Epithelial cell of proximal tubule (primary cell): ENCODE data around the gene RXRA. TPM values are rescaled to one million over a fixed set of nuclear protein-coding genes. Genes with fewer than 3 reads are reported as not detected.

Experiments
- DNase-seq: peaks from one replicate; pipeline ENCODE4 v3.0.0-alpha.2; 2011; ENCODE audit warnings: low read depth
- H3K4me3 ChIP-seq: 2 replicates; pipeline ENCODE4 v1.5.1; 2011; ENCODE audit warnings: low read depth, mild to moderate bottlenecking, low read length
- total RNA-seq: library from RNA; depleted of rRNA; stranded (reverse); fragments of >200 nt; gene quantifications from 2 replicates; pipeline ENCODE4 v1.2.3, GENCODE V29; 2015
- TF ChIP-seq, protein P1 (sequence below): conservative IDR thresholded peaks from 2 replicates; pipeline ENCODE4 v1.5.1; 2012; ENCODE audit warnings: low read depth, mild to moderate bottlenecking, low read length

The RXRA gene
- total RNA-seq, 1 donor from 2014 or later: 8.4 TPM

- TF ChIP-seq, protein P1, sequence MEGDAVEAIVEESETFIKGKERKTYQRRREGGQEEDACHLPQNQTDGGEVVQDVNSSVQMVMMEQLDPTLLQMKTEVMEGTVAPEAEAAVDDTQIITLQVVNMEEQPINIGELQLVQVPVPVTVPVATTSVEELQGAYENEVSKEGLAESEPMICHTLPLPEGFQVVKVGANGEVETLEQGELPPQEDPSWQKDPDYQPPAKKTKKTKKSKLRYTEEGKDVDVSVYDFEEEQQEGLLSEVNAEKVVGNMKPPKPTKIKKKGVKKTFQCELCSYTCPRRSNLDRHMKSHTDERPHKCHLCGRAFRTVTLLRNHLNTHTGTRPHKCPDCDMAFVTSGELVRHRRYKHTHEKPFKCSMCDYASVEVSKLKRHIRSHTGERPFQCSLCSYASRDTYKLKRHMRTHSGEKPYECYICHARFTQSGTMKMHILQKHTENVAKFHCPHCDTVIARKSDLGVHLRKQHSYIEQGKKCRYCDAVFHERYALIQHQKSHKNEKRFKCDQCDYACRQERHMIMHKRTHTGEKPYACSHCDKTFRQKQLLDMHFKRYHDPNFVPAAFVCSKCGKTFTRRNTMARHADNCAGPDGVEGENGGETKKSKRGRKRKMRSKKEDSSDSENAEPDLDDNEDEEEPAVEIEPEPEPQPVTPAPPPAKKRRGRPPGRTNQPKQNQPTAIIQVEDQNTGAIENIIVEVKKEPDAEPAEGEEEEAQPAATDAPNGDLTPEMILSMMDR: no peak
- H3K4me3 ChIP-seq: no peak overlapping the region
- no peak for DNase-seq
These were observed 34.0 kb downstream of the RXRA start for GRCh38 chr9:134360180-134360759.

- TF ChIP-seq, protein P1: no peak
- no peak for DNase-seq
These were observed 34.6 kb downstream of the RXRA start for GRCh38 chr9:134360897-134361296.

GRCh38 chr9:134361426-134361825 is 35.2 kb downstream of the RXRA start:
- TF ChIP-seq, protein P1: no peak
- no peak for DNase-seq
- H3K4me3 ChIP-seq: no peak overlapping the region

More at GRCh38 chr9:134360897-134361296, 34.6 kb downstream of the RXRA start:
- no peak overlapping the region for H3K4me3 ChIP-seq

- TF ChIP-seq, protein P1: no peak
These were observed 35.7 kb downstream of the RXRA start for GRCh38 chr9:134361843-134362414.

DNA sequence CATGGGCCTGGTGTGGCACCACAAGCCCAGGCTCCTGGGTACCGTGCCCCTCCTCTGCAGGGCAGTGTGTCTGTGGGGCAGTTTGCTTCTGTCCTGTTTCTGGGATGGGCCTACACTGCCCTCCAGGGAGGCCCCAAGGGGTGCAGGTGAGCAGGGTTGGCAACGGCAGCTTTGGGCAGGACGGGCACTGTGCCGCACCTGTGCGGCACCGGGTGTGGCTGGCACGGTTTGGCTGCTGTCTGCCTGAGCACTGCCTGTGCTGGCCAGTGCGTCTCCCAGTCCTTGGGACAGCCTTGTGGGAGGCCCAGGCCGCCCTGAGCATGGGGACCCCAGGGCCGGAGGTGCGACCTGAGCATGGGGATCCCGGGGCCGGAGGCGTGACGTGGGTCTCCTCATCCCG is 37.2 kb downstream of the RXRA start:
- TF ChIP-seq, protein P1: no peak
- no peak for DNase-seq
- no peak overlapping the region for H3K4me3 ChIP-seq

More at GRCh38 chr9:134361843-134362414, 35.7 kb downstream of the RXRA start:
- H3K4me3 ChIP-seq: no peak overlapping the region
- no peak for DNase-seq

DNA sequence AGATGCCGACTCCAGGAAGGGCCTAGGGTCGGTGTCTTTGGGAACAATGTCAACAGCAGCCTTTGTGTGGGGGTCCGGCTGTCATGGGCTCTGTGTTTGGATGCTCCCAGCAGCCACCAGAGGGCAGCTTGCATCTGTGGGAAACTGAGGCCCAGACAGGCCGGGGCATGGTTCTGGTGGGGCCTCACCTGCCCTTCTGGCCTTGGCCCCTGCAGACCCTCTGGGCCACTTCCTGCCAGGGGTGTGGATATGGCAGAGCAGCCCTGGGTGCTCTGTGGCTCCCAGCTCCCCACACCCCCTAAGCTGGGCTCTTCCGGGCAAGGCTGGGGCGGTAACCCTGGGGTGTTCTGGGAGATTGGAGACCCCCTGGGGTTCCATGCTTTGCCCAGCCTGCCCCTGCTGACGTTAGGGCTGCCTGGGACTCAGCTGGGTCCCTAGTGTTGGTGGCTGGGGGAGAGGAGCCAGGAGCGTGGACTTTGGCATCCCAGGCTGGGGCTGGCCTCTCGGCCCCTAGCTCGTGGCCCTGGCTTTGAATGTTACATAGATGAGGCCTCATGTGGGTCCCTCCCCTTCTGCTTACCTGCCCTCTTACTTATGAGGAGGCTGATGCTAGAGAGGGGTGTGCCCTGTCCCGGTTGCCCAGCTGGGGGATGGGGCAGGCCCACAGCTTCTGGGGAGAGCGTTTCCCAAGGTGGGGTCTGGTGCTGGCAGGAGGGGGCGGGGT is 38.3 kb downstream of the RXRA start:
- no peak overlapping the region for H3K4me3 ChIP-seq
- DNase-seq: no peak
- TF ChIP-seq, protein P1: peak; percentile 34

DNA sequence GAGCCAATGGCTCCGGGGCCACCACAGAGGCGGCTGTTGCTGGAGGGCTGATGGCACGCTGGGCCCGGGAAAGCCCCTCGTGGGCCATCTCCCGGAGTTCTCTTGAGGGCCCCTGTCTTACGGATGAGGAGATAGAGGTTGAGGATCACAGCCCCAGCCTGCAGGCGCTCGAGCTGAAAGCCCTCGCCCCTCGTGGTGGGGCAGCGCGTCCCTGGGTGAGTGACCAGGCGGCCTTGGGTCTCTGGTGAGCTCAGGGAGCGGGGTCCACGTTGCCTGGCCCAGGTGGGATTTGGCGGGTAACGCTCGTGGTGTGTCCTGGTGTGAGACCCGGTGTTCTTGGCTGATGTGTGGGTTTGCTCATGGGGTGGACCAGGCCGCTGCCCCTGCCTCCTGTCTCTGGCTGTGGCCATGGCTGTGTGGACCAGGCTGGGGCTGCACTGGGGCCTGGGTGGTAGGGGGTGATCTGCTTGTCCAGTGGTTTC is 38.9 kb downstream of the RXRA start:
- H3K4me3 ChIP-seq: no peak overlapping the region
- no peak for DNase-seq
- TF ChIP-seq, protein P1: no peak
